ENCODE results near the gene INF2.

Gene INF2

GRCh38 chr14:104685216-104685997 lies 4.0 kb upstream of the INF2 start:
- no peak for TF ChIP-seq CTCF (IDR thresholded peaks at IDR 0.05; ENCODE audit: low read depth, low read length)
- no peak for DNase-seq (ENCODE audit: extremely low read depth, low read depth)

GRCh38 chr14:104685998-104686610 lies 3.3 kb upstream of the INF2 start:
- no peak for TF ChIP-seq CTCF (IDR thresholded peaks at IDR 0.05; ENCODE audit: low read depth, low read length)
- DNase-seq (ENCODE audit: extremely low read depth, low read depth) = no peak

GRCh38 chr14:104686624-104687517 lies 2.5 kb upstream of the INF2 start:
- no peak for DNase-seq (ENCODE audit: extremely low read depth, low read depth)
- TF ChIP-seq CTCF (IDR thresholded peaks at IDR 0.05; ENCODE audit: low read depth, low read length) = no peak

- DNase-seq (ENCODE audit: extremely low read depth, low read depth) = no peak
- TF ChIP-seq CTCF (IDR thresholded peaks at IDR 0.05; ENCODE audit: low read depth, low read length) = no peak
These were observed 1.6 kb upstream of the INF2 start for GRCh38 chr14:104687601-104688504.

GRCh38 chr14:104688505-104689108 lies 811 bp upstream of the INF2 start:
- no peak for TF ChIP-seq CTCF (IDR thresholded peaks at IDR 0.05; ENCODE audit: low read depth, low read length)
- DNase-seq (ENCODE audit: extremely low read depth, low read depth) = no peak

- TF ChIP-seq CTCF (IDR thresholded peaks at IDR 0.05; ENCODE audit: low read depth, low read length) = no peak
- no peak for DNase-seq (ENCODE audit: extremely low read depth, low read depth)
These were observed 678 bp downstream of the INF2 start for GRCh38 chr14:104689881-104690711.
